Transverse colon (tissue), 4 donors: ENCODE measurements around the gene ACTBL2.

Source experiments
- CTCF ChIP-seq, 5 experiments: fragments of 200-600 bp in 3 of 5; fragments of 450-650 bp in 2 of 5; sonication (generic) in 3 of 5; IDR thresholded peaks; 1 replicate in 2 of 5; 2 replicates in 3 of 5; pipeline ENCODE4 v1.5.1; 2016 to 2017; ENCODE audit warnings: antibody characterized with exemption in 5 of 5, inconsistent platforms in 3 of 5, mild to moderate bottlenecking in 2 of 5, moderate library complexity in 1 of 5
- POLR2AphosphoS5 ChIP-seq, 3 donors: sonication (generic); formaldehyde crosslinking; IDR thresholded peaks; one replicate each; pipeline ENCODE4 v1.6.1; 2016; ENCODE audit warnings: antibody characterized with exemption in 3 of 3

DNA sequence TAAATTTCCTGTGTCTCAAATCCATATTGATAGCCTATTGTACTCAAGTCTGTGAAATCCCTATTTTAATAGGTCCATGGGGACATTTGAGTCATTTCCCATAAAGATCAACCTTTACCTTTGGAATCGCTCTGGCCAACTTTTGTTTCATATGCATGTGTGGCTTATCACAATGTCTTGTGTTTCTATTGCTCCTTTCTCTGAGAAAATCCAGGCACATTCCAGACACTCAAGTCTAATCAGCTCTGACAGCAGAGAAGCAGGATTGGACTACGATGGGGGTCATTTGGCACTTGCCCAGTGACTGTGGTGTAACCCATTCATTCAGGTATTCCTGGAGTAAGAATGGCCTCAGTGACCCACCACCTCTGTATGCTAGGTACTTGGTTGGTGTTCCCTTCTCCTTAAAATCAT is 48.4 kb downstream of the ACTBL2 start:
- TF ChIP-seq POLR2AphosphoS5 (IDR thresholded peaks at IDR 0.05) (no peak), CTCF (IDR thresholded peaks at IDR 0.05) (no peak)
